Non-pigmented ciliary epithelial cell (primary cell): ENCODE results near the gene BTBD9.

Experiments
- DNase-seq: peaks from one replicate; pipeline ENCODE4 v3.0.0-alpha.2; 2010; ENCODE audit warnings: low read depth

BTBD9 gene

DNA sequence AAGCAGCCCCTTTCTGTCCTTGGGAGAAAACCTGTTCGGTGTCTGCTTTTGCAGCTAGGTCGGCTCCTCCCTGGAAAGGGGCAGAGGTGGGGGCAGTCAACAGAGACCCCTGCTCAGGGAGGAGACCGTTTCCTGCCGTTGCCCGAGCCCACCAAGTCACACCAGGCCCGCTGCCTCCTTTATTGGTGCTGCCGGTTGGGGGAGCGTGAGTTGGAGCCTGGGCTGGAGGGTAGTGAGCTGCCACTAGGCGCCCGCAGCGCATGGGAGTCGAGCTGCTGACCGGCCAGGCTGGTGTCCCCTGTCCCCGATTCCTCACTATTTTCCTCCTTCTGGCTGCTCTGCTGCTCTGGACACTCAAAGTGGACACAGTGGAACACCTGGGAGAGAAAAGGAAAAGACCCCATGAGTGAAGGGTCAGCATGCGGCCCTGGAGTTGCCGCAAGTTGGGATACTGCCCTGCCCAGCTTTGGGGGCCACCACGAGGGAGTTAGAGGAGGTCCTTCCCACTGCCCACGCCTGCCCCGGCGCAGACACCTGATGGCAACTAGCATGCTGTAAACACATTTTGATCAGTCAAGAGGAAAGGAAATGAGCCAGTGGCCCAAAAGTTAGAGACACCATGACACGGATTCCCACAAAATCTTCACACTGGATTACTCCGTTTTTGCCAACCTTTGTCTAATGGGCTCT is 464.8 kb downstream of the BTBD9 start:
- DNase-seq = no peak

GRCh38 chr6:38174315-38174714 is 465.4 kb downstream of the BTBD9 start:
- no peak for DNase-seq

DNA sequence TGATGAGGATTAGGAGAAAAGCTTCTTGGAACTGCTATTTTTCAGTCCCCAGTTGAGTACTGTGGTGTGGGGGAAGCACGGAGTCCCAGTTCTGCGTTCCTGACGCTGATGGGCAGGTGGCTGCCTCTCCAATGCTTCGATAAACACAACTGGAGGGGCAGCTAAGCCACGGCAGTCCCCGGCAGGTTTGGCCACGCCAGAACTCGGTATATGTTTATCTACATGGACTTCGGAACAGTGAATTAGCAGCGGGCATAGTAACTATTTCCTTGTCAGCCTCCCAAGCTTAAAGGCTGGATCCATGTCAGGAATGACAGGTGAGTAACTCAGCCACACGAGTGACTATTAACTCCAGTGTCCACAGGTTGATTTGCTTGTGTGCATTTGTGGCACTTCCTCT is 465.8 kb downstream of the BTBD9 start:
- no peak for DNase-seq

GRCh38 chr6:38172739-38173410 is 466.9 kb downstream of the BTBD9 start:
- DNase-seq = no peak

- DNase-seq = no peak
Observed at GRCh38 chr6:38171997-38172738, 467.6 kb downstream of the BTBD9 start.

GRCh38 chr6:38170666-38171355 is 468.9 kb downstream of the BTBD9 start:
- no peak for DNase-seq

- DNase-seq = no peak
Observed at GRCh38 chr6:38169977-38170526, 469.7 kb downstream of the BTBD9 start.

- no peak for DNase-seq
Observed at GRCh38 chr6:38169221-38169976, 470.3 kb downstream of the BTBD9 start.

DNA sequence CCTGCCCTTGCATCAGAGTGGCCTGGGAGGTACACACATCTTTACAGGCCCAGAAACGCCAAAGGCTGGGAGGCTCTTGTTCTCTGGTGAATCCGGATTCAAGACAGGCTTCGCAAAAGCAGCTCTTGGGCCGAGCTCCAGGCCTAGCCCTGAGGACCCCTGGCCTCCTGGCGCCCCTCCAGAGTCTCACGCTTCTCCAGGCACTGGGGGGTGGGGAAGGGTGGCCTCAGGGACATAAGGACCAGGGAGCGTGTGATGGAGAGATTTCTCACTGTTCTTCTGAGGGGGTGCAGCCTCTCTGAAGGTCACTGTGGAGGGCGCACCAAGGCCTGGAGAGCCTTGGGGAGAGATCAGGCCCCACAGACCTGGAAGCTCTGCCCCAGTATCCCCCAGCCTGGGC is 471.0 kb downstream of the BTBD9 start:
- DNase-seq = no peak

DNA sequence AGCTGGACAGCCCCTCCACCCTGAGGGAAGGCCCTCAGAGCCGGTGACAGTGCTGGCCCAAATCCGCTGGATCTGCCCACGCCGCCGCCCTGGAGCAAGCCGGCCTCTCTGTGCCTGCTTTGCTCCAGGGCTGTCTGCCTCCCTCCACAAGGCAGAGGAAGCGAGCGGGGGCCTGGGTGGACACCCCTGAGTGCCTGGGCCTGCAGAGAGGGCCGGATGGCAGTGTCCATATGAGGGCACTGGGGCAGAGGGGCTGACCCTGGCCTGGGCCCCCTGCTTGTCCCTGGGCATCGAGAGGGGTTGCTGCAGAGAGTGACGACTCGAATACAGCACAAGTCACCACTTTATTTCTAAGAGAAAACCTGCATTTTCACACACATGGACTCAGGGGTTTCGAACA is 471.6 kb downstream of the BTBD9 start:
- DNase-seq = no peak

- DNase-seq = no peak
Observed at GRCh38 chr6:38167598-38167997, 472.1 kb downstream of the BTBD9 start.

- no peak for DNase-seq
Observed at GRCh38 chr6:38166411-38167240, 473.1 kb downstream of the BTBD9 start.

DNA sequence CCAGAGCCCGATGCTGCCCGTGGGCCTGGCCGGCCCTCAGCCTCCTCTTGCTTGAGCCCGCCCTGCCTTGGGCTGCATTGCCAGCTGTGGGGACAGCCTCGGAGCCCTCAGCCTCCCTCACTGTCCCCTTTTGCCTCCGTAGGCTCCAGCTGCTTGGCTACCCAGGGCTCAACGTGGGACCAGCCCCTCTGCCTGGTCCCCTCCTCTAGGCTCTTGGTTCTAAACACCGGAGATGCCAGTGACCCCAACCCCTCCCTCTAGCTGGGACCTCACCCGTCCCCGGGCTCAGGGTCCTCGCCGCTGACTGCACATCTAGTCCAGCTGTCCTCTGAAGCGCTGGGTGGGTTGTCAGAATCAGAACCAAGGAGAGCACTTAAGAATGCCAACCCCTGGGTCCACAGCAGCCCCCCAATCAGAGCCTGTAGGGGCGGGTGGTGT is 475.0 kb downstream of the BTBD9 start:
- DNase-seq = no peak

DNA sequence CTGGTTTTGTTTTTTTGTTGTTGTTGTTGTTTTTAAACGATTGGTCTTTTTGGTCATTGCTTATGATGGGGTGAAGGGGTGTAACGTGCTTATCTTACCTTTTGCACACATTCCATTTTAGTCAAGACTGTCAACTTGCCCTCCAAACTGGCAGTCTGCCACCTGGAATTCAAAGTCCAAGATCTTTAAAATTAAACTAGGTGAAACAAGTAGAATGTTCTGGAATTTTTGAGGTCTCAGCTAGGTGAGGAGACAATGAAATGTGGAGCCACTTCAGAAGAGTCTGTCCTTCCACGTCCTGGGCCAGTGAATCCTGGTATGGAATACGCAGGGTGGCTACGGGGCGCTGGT is 475.6 kb downstream of the BTBD9 start:
- no peak for DNase-seq

- no peak for DNase-seq
Observed at GRCh38 chr6:38163186-38164130, 476.3 kb downstream of the BTBD9 start.

- DNase-seq = no peak
Observed at GRCh38 chr6:38162493-38163185, 477.1 kb downstream of the BTBD9 start.

DNA sequence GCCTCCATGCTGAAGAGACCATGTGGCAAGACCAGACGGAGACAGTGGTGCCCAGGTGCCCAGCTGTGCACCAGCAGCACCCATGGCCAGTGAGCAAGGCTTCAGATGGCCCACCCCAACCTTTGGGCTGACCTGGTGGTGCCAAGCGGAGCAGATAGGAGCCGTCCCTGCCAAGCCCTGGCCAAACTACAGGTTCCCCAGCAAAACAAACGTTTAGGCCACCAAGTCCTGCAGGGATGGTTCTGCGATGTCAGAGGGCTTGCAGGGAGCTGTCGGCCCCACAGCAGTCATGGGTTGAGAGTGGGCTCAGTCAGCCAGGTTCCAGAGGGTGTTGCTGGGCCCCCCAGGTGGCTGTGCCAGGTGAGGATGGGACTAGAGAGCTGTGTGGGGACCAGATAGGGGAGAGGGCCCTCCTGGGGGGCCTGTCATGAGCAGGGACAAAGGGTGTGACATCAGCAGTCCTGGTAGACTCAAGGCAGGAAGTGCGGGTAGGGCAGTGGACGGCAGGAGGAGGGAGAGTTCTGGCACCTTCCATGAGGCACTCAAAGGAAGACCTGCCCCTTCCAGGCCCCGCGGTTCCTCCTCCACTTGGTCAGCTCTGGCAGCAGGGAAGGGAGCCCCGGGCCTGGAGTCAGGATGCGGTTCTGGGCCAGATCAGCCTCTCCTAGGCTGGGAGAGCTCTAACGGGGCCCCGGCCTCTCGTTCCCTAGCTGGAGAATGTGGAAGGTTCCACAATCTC is 477.8 kb downstream of the BTBD9 start:
- no peak for DNase-seq

- DNase-seq = no peak
Observed at GRCh38 chr6:38161331-38161730, 478.4 kb downstream of the BTBD9 start.
